SK-N-MC (cell line): ENCODE measurements around the gene MUC6.

Experiments
- EZH2 ChIP-seq: fragments of 200-600 bp; sonication (generic); IDR thresholded peaks from one replicate; pipeline ENCODE4 v1.6.1; 2017; ENCODE audit warnings: antibody characterized with exemption
- POLR2AphosphoS5 ChIP-seq: IDR thresholded peaks from 2 replicates; pipeline ENCODE4 v1.6.1; 2012; ENCODE audit warnings: mild to moderate bottlenecking, low read depth, low read length, borderline replicate concordance

- TF ChIP-seq POLR2AphosphoS5 (no peak), EZH2 (no peak)
These were observed 1.8 kb upstream of the MUC6 start for GRCh38 chr11:1038361-1038760.
